ENCODE measurements around the gene ISLR.

GRCh38 chr15:74159773-74160172 is 13.7 kb upstream of the ISLR start:
- TF ChIP-seq POLR2A (IDR thresholded peaks at IDR 0.05) (no peak), CTCF (IDR thresholded peaks at IDR 0.05) (no peak), POLR2AphosphoS5 (IDR thresholded peaks at IDR 0.05) (no peak)

All from sigmoid colon (tissue), 4 donors.